T-helper 1 cell treated with Interleukin-12 subunit alpha and Interleukin-12 subunit beta and Interleukin-4 antibody, amounts not matched to agents 30 ng/mL and 1 ng/mL, for 36 hours (primary cell): ENCODE measurements around the gene GSG1L. TPM values are rescaled to one million over a fixed set of nuclear protein-coding genes. Genes with fewer than 3 reads are reported as not detected.

ENCODE experiments used
- intact Hi-C: fragments of 100-400 bp; cut with micrococcal nuclease; formaldehyde crosslinking; loops from one replicate; pipeline ENCODE4 v1.15.1; 2024
- total RNA-seq: library from RNA; stranded (reverse); gene quantifications from 2 replicates; pipeline ENCODE4 v1.2.3, GENCODE V29; 2022

GSG1L gene
- total RNA-seq, 1 donor from 2014 or later = not detected

- intact Hi-C loops = no loop called here
Measured at GRCh38 chr16:27778171-27778925, 285.2 kb downstream of the GSG1L start.

- intact Hi-C loops = no loop called here
Measured at GRCh38 chr16:27777527-27777926, 286.0 kb downstream of the GSG1L start.

GRCh38 chr16:27776556-27777225 lies 286.8 kb downstream of the GSG1L start:
- intact Hi-C loops = no loop called here

- intact Hi-C loops = no loop called here
Measured at GRCh38 chr16:27775254-27775653, 288.3 kb downstream of the GSG1L start.

- intact Hi-C loops = no loop called here
Measured at GRCh38 chr16:27774779-27775178, 288.7 kb downstream of the GSG1L start.

- intact Hi-C loops = no loop called here
Measured at GRCh38 chr16:27773344-27773743, 290.2 kb downstream of the GSG1L start.

- intact Hi-C loops = no loop called here
Measured at GRCh38 chr16:27772093-27772825, 291.3 kb downstream of the GSG1L start.

GRCh38 chr16:27771201-27771910 lies 292.2 kb downstream of the GSG1L start:
- intact Hi-C loops = no loop called here

- intact Hi-C loops = no loop called here
Measured at GRCh38 chr16:27770271-27771196, 293.0 kb downstream of the GSG1L start.

- intact Hi-C loops = no loop called here
Measured at GRCh38 chr16:27769561-27770255, 293.8 kb downstream of the GSG1L start.

GRCh38 chr16:27768651-27769272 lies 294.8 kb downstream of the GSG1L start:
- intact Hi-C loops = no loop called here

GRCh38 chr16:27767971-27768591 lies 295.4 kb downstream of the GSG1L start:
- intact Hi-C loops = no loop called here

GRCh38 chr16:27767081-27767480 lies 296.4 kb downstream of the GSG1L start:
- intact Hi-C loops = no loop called here

GRCh38 chr16:27766236-27766925 lies 297.1 kb downstream of the GSG1L start:
- intact Hi-C loops = no loop called here

- intact Hi-C loops = no loop called here
Measured at GRCh38 chr16:27764869-27765675, 298.4 kb downstream of the GSG1L start.

GRCh38 chr16:27764427-27764826 lies 299.1 kb downstream of the GSG1L start:
- intact Hi-C loops = no loop called here

- intact Hi-C loops = no loop called here
Measured at GRCh38 chr16:27762441-27762840, 301.1 kb downstream of the GSG1L start.
